IMR-90 (cell line): ENCODE results near the gene RGS10. TPM values are rescaled to one million over a fixed set of nuclear protein-coding genes. Genes with fewer than 3 reads are reported as not detected.

Source experiments
- ATAC-seq: fragments of 200-7000 bp; cut with Tn5 transposase; 2 replicates; pipeline ENCODE4 v1.9.1; 2020; ENCODE audit warnings: low read depth, mild to moderate bottlenecking, moderate library complexity
- BruUV-seq: library from RNA; stranded (reverse); fragments of 400-500 nt; replicated peaks from 2 replicates; lab custom pipeline; 2021; lab: Mats Ljungman, UMichigan
- CTCF ChIA-PET: fragments of 300-600 bp; formaldehyde crosslinking; extraction: SDS; loops from one replicate; lab custom pipeline; 2021; ENCODE audit warnings: antibody characterized with exemption; lab: Yijun Ruan, JAX
- POLR2A ChIA-PET: fragments of 300-600 bp; sonication (Branson Sonifier 250); formaldehyde crosslinking; loops from one replicate; lab custom pipeline; 2022; ENCODE audit warnings: antibody characterized with exemption; ENCODE audit not compliant: unreplicated experiment; lab: Charles Lee
- DNase-seq: peaks from one replicate; pipeline ENCODE4 v3.0.0; 2013
- H2AFZ ChIP-seq: replicated peaks from 2 replicates; pipeline ENCODE3; 2013; ENCODE audit warnings: low read length, mild to moderate bottlenecking; ENCODE audit not compliant: poor library complexity
- H2AK5ac ChIP-seq: 2 replicates; pipeline ENCODE4 v1.6.1; 2013; ENCODE audit warnings: low read depth, low read length, inconsistent platforms
- H2AK9ac ChIP-seq: replicated peaks from 2 replicates; pipeline ENCODE3; 2013; ENCODE audit warnings: mild to moderate bottlenecking, low read depth, low read length, moderate library complexity; ENCODE audit not compliant: poor library complexity
- H2BK120ac ChIP-seq: 2 replicates; pipeline ENCODE4 v1.6.1; 2013; ENCODE audit warnings: low read depth, low read length, inconsistent platforms
- H2BK15ac ChIP-seq: 3 replicates; pipeline ENCODE4 v1.6.1; 2013; ENCODE audit warnings: low read depth, low read length, inconsistent platforms
- H2BK20ac ChIP-seq: 2 replicates; pipeline ENCODE4 v1.6.1; 2013; ENCODE audit warnings: low read depth, mild to moderate bottlenecking, inconsistent platforms, low read length, moderate library complexity
- H2BK5ac ChIP-seq: 2 replicates; pipeline ENCODE4 v1.6.1; 2013; ENCODE audit warnings: mild to moderate bottlenecking, low read depth, low read length, inconsistent platforms; ENCODE audit not compliant: poor library complexity, severe bottlenecking
- H3K14ac ChIP-seq: replicated peaks from 2 replicates; pipeline ENCODE4 v1.6.1; 2013; ENCODE audit warnings: low read depth, low read length, inconsistent platforms
- H3K18ac ChIP-seq: 2 replicates; pipeline ENCODE4 v1.6.1; 2013; ENCODE audit warnings: low read depth, low read length, control low read depth
- H3K23ac ChIP-seq: 2 replicates; pipeline ENCODE4 v1.6.1; 2013; ENCODE audit warnings: low read depth, low read length, inconsistent platforms
- H3K27ac ChIP-seq: 2 replicates; pipeline ENCODE4 v1.5.1; 2013; ENCODE audit warnings: mild to moderate bottlenecking, control low read depth, low read length; ENCODE audit not compliant: insufficient read depth
- H3K27me3 ChIP-seq: 2 replicates; pipeline ENCODE4 v1.6.1; 2013; ENCODE audit warnings: low read length; ENCODE audit not compliant: control insufficient read depth, insufficient read depth
- H3K36me3 ChIP-seq: 2 replicates; pipeline ENCODE4 v1.6.1; 2013; ENCODE audit warnings: low read length, mixed read lengths; ENCODE audit not compliant: control insufficient read depth, insufficient read depth
- H3K4ac ChIP-seq: 2 replicates; pipeline ENCODE4 v1.6.1; 2013; ENCODE audit warnings: low read depth, low read length, inconsistent platforms
- H3K4me1 ChIP-seq: 2 replicates; pipeline ENCODE4 v1.6.1; 2013; ENCODE audit warnings: low read length, mixed read lengths; ENCODE audit not compliant: control insufficient read depth, insufficient read depth
- H3K4me2 ChIP-seq: 2 replicates; pipeline ENCODE4 v1.6.1; 2013; ENCODE audit warnings: low read depth, mild to moderate bottlenecking, control low read depth, low read length, moderate library complexity
- H3K4me3 ChIP-seq: 2 replicates; pipeline ENCODE4 v1.5.1; 2013; ENCODE audit warnings: low read depth, mild to moderate bottlenecking, control low read depth, low read length, moderate library complexity; ENCODE audit not compliant: insufficient read depth
- H3K56ac ChIP-seq: 2 replicates; pipeline ENCODE4 v1.6.1; 2013; ENCODE audit warnings: low read length, inconsistent platforms; ENCODE audit not compliant: insufficient read depth; ENCODE audit errors: extremely low read depth
- H3K79me1 ChIP-seq, 2 experiments: 2 replicates each; pipeline ENCODE4 v1.6.1; 2013; ENCODE audit warnings: low read length in 2 of 2, inconsistent platforms in 1 of 2, low read depth in 1 of 2
- H3K9ac ChIP-seq: 2 replicates; pipeline ENCODE4 v1.6.1; 2013; ENCODE audit warnings: low read depth, low read length, control low read depth
- H3K9me1 ChIP-seq: 2 replicates; pipeline ENCODE4 v1.6.1; 2013; ENCODE audit warnings: low read length, inconsistent platforms; ENCODE audit not compliant: insufficient read depth
- H3K9me3 ChIP-seq: 2 replicates; pipeline ENCODE4 v1.6.1; 2013; ENCODE audit warnings: low read length; ENCODE audit not compliant: control insufficient read depth, insufficient read depth
- H4K20me1 ChIP-seq: 2 replicates; pipeline ENCODE4 v1.6.1; 2013; ENCODE audit warnings: low read length, inconsistent platforms; ENCODE audit not compliant: insufficient read depth
- H4K5ac ChIP-seq: 2 replicates; pipeline ENCODE4 v1.6.1; 2013; ENCODE audit warnings: mild to moderate bottlenecking, low read depth, low read length, control low read depth
- H4K8ac ChIP-seq, 2 experiments: 2 replicates each; pipeline ENCODE4 v1.6.1; 2013; ENCODE audit warnings: low read depth in 2 of 2, low read length in 2 of 2, control low read depth in 1 of 2, inconsistent platforms in 1 of 2
- H4K91ac ChIP-seq: 2 replicates; pipeline ENCODE4 v1.6.1; 2013; ENCODE audit warnings: low read depth, low read length, inconsistent platforms; ENCODE audit not compliant: insufficient read depth
- CEBPB ChIP-seq: IDR thresholded peaks from 2 replicates; pipeline ENCODE4 v1.6.1; 2012; ENCODE audit warnings: low read depth, low read length, improper control_type of control experiment
- CHD1 ChIP-seq: IDR thresholded peaks from 2 replicates; pipeline ENCODE4 v1.6.1; 2012; ENCODE audit warnings: low read depth, low read length, improper control_type of control experiment
- FOS ChIP-seq: fragments of 150-350 bp; IDR thresholded peaks from 2 replicates; pipeline ENCODE4 v1.6.1; 2016; ENCODE audit warnings: low read depth, low read length
- MAFK ChIP-seq: IDR thresholded peaks from 2 replicates; pipeline ENCODE4 v1.6.1; 2012; ENCODE audit warnings: low read depth, low read length, improper control_type of control experiment
- RCOR1 ChIP-seq: IDR thresholded peaks from 2 replicates; pipeline ENCODE4 v1.6.1; 2012; ENCODE audit warnings: mild to moderate bottlenecking, low read length, improper control_type of control experiment; ENCODE audit not compliant: insufficient replicate concordance
- WGBS, 2 experiments: methylation state at CpG; one replicate each; pipeline versions ENCODE4 v1.1.5 to v1.1.7; 2013; ENCODE audit warnings: missing lambda C conversion rate in 2 of 2; ENCODE audit not compliant: insufficient read length in 1 of 2; ENCODE audit errors: extremely low coverage in 2 of 2; 5-methylcytosine and 5-hydroxymethylcytosine counted together
- dilution Hi-C: fragments of 300-500 bp; cut with HindIII; formaldehyde crosslinking; loops from one replicate; pipeline ENCODE4 v1.14.3; 2018; ENCODE audit warnings: low sequenced_read_pairs; ENCODE audit not compliant: unreplicated experiment
- in situ Hi-C: fragments of 300-500 bp; cut with MboI; formaldehyde crosslinking; loops from 3 replicates; pipeline ENCODE4 v1.14.3; 2019; ENCODE audit warnings: low sequenced_read_pairs, inconsistent platforms, mixed read lengths
- intact Hi-C: fragments of 100-400 bp; cut with micrococcal nuclease; formaldehyde crosslinking; loops from 2 replicates; pipeline ENCODE4 v1.10.0; 2022
- polyA plus RNA-seq, 3 experiments: library from polyadenylated mRNA; depleted of rRNA; stranded (reverse); fragments of >200 nt; gene quantifications; 2 replicates each; pipeline ENCODE4 v1.2.3, GENCODE V29; 2012; ENCODE audit warnings: low replicate concordance in 1 of 3
- total RNA-seq: library from RNA; depleted of rRNA; stranded (reverse); fragments of >200 nt; gene quantifications from 2 replicates; pipeline ENCODE4 v1.2.3, GENCODE V29; 2012
- TF ChIP-seq, protein P1 (sequence below): conservative IDR thresholded peaks from 2 replicates; pipeline ENCODE4 v1.5.1; 2012; ENCODE audit warnings: mild to moderate bottlenecking, low read depth, low read length, improper control_type of control experiment
- TF ChIP-seq, protein P2 (sequence below): fragments of 150-350 bp; IDR thresholded peaks from 2 replicates; pipeline ENCODE4 v1.6.1; 2016; ENCODE audit warnings: low read depth, mild to moderate bottlenecking, low read length, moderate library complexity, borderline replicate concordance

The RGS10 gene
- total and polyA plus RNA-seq, 2 of the 4 experiments (the other 2 are of a cell fraction) = 35.3 to 89.7 TPM

DNA sequence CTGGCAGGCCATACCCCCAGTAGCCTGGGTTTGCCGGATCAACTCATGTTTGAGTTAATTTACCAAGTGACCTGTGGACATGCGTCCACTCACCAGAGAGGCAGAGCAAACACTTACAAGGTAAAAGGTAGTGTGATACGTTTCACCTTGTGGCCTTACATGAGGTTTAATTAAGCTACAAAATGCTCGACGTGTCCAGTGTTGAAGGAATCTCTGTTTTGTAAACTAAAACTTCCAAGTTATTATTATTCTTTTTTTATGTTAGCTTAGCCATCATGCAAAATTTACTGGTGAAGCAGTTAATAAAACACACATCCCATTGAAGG, 42.9 kb downstream of the RGS10 start:
- intact Hi-C loops = no loop called here
- POLR2A ChIA-PET = no interaction called here
- H3K79me1 ChIP-seq = peaks cover under 1 to 27% of the 10 kb centered on the region in 2 experiments; a peak in 2 of 4 replicates

More for the DNA sequence above, 42.9 kb downstream of the RGS10 start:
- Histone ChIP-seq H3K56ac (no peak overlapping the region), H2BK5ac (no peak overlapping the region), H4K20me1 (peaks cover 6% of the 10 kb centered on the region; the same call in 1 of the 2 replicates), H2BK20ac (no peak overlapping the region; the same call in 1 of the 2 replicates), H4K8ac (peak overlapping the region in 1 of 2 experiments; percentile 58; a peak in 1 of 4 replicates), H3K4ac (peak overlapping the region; percentile 32; the same call in 1 of the 2 replicates), H2AFZ (no peak overlapping the region), H3K27ac (0 out of 2 replicates have a peak overlapping the region, but pooled peaks have one; percentile 18), H2AK5ac (peak overlapping the region; percentile 57; the same call in 1 of the 2 replicates), H4K91ac (no peak overlapping the region), H3K18ac (peak overlapping the region; percentile 54; the same call in 1 of the 2 replicates), H3K36me3 (peaks cover 26% of the 10 kb centered on the region), H2BK120ac (peak overlapping the region; percentile 32), H2BK15ac (no peak overlapping the region; the same call in 2 of the 3 replicates), H3K27me3 (no peaks in the 10 kb centered on the region), H3K4me3 (no peak overlapping the region), H3K4me2 (peak overlapping the region; percentile 34; the same call in 1 of the 2 replicates), H2AK9ac (no peak overlapping the region), H4K5ac (no peak overlapping the region; the same call in 1 of the 2 replicates), H3K9me1 (peaks cover 28% of the 10 kb centered on the region), H3K14ac (0 out of 2 replicates have a peak overlapping the region, but pooled peaks have one; percentile 25), H3K23ac (no peak overlapping the region), H3K4me1 (peaks cover 14% of the 10 kb centered on the region), H3K9ac (no peak overlapping the region), H3K9me3 (no peaks in the 10 kb centered on the region)
- BruUV-seq = no TSS peak
- WGBS, 2 experiments = 60% methylated on average over 2 of the region's 5 CpGs; no CpG with 5 or more reads in 1 of the 2 experiments
- CTCF ChIA-PET = interaction anchor here (0.9 kb wide), 1 partner anchor 96 kb away, joined by 4 read pairs; no protein-coding TSS in a partner anchor
- ATAC-seq (no peak), DNase-seq (no peak)
- in situ Hi-C loops = no loop called here
- no peak for TF ChIP-seq CHD1
- TF ChIP-seq RCOR1 = no peak
- TF ChIP-seq, protein P1, sequence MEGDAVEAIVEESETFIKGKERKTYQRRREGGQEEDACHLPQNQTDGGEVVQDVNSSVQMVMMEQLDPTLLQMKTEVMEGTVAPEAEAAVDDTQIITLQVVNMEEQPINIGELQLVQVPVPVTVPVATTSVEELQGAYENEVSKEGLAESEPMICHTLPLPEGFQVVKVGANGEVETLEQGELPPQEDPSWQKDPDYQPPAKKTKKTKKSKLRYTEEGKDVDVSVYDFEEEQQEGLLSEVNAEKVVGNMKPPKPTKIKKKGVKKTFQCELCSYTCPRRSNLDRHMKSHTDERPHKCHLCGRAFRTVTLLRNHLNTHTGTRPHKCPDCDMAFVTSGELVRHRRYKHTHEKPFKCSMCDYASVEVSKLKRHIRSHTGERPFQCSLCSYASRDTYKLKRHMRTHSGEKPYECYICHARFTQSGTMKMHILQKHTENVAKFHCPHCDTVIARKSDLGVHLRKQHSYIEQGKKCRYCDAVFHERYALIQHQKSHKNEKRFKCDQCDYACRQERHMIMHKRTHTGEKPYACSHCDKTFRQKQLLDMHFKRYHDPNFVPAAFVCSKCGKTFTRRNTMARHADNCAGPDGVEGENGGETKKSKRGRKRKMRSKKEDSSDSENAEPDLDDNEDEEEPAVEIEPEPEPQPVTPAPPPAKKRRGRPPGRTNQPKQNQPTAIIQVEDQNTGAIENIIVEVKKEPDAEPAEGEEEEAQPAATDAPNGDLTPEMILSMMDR = no peak
- TF ChIP-seq, protein P2, sequence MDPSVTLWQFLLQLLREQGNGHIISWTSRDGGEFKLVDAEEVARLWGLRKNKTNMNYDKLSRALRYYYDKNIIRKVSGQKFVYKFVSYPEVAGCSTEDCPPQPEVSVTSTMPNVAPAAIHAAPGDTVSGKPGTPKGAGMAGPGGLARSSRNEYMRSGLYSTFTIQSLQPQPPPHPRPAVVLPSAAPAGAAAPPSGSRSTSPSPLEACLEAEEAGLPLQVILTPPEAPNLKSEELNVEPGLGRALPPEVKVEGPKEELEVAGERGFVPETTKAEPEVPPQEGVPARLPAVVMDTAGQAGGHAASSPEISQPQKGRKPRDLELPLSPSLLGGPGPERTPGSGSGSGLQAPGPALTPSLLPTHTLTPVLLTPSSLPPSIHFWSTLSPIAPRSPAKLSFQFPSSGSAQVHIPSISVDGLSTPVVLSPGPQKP = no peak
- TF ChIP-seq MAFK = no peak
- no peak for TF ChIP-seq FOS
- no peak for TF ChIP-seq CEBPB
- dilution Hi-C loops = no loop called here
